GM18858 (cell line): Measurements from ENCODE around the gene ARHGEF25.
"Not testable (repeated sequence)": the region's sequence is repeated elsewhere in the genome, so short reads cannot be mapped to it uniquely, and the experiment has no call there.

Experiments
- ATAC-seq: cut with Tn5 transposase; IDR thresholded peaks from one replicate; pipeline ENCODE4 v1.9.1; 2021; ENCODE audit not compliant: unreplicated experiment

Gene ARHGEF25

GRCh38 chr12:57632958-57633840 is 22.0 kb downstream of the ARHGEF25 start, which contains the start of gene B4GALNT1:
TSS of gene B4GALNT1 (minus strand) at chr12:57633201. CDS start at chr12:57632132, 1,069 bp downstream.
- ATAC-seq: peak; percentile 70

- not testable (repeated sequence) for ATAC-seq
Measured at GRCh38 chr12:57636731-57637130, 25.5 kb downstream of the ARHGEF25 start.

DNA sequence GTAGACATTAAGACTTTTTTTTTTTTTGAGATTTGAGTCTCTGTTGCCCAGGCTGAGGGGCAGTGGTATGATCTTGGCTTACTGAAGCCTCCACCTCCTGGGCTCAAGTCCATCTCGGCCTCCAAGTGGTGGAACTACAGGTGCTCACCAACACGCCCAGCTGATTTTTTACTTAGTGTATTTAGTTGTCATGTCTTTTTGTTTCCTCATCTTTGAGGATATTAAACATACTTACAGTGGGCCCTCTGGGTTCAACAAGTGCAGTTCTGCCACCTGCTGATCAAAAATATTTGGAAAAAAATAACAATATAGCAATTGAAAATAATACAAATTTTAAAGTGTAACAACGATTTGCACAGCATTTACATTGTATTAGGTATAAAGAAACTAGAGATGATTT is 26.1 kb downstream of the ARHGEF25 start:
- ATAC-seq: no peak

- ATAC-seq: no peak
Measured at GRCh38 chr12:57638096-57638495, 26.9 kb downstream of the ARHGEF25 start.

DNA sequence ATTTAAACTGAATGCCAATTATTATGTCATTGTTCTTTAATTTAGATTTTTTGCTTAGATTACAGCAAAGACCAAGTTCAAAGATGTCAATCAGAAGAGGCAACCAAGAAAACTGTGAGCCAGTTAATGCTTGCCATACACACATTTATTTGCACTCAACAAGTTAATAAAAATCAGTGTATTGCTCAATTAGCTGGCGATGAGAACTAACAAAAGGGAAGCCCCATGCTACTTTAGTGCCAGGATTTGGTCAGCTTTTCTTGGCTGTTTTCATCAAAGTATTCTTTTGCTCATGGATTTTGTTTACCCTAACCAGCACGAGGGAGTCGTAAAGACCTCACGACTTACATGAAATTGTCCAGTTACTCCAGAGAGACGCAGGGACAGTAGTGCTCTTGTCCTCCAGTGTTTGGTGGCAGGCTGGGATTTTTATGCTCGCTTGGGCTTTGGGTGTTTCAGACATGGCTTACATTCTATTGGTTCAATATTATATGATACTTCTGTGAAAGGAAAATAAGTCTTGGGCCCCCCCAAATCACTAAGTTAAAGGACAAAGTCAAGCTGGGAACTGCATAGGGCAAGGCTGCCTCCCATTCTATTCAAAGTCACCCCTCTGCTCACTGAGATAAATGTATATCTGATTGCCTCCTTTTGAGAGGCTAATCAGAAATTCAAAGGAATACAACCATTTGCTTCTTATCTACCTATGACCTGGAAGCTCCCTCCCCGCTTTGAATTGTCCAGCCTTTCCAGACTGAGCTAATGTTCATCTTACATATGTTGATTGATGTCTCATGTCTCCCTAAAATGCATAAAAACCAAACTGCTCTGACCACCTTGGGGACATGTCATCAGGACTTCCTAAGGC is 29.2 kb downstream of the ARHGEF25 start:
- no peak for ATAC-seq

DNA sequence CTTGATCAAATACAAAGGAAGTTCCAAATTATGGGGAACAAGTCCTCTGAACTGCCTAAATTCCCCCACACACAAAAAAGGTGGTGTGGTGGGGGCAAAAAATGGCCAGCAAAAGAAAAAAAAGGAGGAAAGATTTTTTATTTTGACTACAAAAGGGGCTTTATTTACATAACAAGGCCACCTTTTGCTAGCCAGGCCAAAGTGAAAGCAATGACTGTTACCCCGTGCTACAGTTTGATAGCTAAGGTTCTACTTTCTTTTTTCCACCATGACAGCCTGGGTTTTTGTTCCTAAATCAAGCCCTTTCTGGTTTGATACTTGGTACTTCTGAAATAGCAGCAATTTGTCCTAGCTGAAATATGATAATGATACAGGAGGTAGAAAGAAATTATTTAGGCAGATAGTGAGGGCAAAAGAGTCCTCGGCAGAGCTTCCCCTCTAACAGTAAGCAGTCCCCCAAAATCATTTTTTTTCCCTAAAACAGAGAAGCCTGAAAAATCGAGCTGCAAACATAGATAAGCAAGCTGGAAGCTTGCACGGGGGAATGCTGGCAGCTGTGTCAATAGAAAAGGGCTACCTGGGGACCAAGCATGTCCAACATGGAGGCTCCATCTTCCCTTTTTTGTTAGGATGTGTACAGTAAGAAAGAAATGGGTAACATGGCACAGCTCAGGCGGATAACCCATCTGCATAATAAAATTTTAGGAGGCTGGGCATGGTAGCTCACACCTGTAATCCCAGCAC is 30.6 kb downstream of the ARHGEF25 start:
- ATAC-seq: no peak

DNA sequence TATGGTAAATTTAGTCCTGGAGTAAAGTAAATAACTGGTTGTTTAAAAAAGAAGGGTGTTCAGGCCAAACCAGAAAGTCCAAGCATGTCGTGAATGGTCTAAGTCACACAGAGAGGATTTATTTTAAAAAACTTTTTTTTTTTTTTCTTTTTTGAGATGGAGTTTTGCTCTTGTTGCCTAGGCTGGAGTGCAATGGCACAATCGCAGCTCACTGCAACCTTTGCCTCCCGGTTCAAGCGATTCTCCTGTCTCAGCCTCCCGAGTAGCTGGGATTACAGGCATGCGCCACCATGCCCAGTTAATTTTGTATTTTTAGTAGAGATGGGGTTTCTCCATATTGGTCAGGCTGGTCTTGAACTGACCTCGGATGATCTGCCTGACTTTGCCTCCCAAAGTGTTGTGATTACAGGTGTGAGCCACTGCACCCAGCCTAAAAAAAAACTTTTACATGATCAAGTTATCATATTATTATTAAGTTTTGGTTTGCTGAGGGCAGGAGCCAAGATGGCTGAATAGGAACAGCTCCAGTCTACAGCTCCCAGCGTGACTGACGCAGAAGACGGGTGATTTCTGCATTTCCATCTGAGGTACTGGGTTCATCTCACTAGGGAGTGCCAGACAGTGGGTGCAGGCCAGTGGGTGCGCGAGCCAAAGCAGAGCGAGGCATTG is 34.9 kb downstream of the ARHGEF25 start:
- not testable (repeated sequence) for ATAC-seq

DNA sequence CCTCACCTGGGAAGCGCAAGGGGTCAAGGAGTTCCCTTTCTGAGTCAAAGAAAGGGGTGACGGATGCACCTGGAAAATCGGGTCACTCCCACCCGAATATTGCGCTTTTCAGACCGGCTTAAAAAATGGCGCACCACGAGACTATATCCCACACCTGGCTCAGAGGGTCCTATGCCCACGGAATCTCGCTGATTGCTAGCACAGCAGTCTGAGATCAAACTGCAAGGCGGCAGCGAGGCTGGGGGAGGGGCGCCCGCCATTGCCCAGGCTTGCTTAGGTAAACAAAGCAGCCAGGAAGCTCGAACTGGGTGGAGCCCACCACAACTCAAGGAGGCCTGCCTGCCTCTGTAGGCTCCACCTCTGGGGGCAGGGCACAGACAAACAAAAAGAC is 35.4 kb downstream of the ARHGEF25 start:
- ATAC-seq: not testable (repeated sequence)

- ATAC-seq: no peak
Measured at GRCh38 chr12:57654042-57654441, 42.8 kb downstream of the ARHGEF25 start.

DNA sequence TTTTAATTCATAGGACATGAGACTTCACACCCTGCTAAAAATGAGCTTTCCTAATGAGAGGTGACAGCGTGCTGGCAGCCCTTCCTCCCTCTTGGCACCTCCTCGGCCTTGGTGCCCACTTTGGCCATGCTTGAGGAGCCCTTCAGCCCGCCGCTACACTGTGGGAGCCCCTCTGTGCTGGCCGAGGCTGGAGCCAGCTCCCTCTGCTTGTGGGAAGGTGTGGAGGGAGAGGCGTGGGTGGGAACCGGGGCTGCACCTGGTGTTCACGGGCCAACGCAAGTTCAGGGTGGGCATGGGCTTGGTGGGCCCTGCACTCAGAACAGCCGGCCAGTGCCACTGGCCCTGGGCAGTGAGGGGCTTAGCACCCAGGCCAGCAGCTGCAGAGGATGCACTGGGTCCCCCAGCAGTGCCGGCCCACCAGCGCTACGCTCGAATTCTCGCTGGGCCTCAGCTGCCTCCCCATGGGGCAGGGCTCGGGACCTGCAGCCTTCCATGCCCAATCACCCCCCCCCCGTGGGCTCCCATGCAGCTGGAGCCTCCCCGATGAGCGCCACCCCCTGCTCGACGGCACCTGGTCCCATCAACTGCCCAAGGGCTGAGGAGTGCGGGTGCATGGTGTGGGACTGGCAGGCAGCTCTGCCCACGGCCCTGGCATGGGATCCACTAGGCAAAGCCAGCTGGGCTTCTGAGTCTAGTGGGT is 44.5 kb downstream of the ARHGEF25 start:
- ATAC-seq: no peak

DNA sequence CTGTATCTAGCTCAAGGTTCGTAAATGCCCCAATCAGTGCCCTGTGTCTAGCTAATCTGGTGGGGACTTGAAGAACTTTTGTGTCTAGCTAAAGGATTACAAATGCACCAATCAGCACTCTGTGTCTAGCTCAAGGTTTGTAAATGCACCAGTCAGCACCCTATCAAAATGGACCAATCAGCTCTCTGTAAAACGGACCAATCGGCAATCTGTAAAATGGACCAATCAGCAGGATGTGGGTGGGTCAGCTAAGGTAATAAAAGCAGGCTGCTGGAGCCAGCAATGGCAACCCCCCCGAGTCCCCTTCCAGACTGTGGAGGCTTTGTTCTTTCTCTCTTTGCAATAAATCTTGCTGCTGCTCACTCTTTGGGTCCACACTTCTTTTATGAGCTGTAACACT is 45.2 kb downstream of the ARHGEF25 start:
- ATAC-seq: not testable (repeated sequence)

- no peak for ATAC-seq
Measured at GRCh38 chr12:57657744-57658143, 46.5 kb downstream of the ARHGEF25 start.

- no peak for ATAC-seq
Measured at GRCh38 chr12:57658890-57659289, 47.7 kb downstream of the ARHGEF25 start.

DNA sequence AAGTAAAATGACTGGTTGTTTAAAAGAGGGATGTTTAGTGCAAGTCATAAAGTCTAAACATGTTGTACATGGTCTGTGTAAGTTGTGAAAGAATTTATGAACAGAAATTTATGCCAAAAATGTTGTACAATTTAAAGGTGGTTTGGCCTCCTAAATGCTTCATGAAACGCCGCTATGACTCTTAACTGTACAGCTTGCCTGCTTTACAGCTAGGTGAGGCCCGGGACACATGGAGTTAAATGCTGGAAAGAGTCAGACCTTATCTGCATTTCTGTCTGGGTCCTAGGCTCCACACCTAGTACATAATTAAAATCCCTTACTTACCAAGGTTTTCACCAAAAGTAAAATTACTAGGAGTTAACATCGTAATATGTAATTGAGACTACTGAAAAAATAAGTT is 50.1 kb downstream of the ARHGEF25 start:
- ATAC-seq: no peak

- not testable (repeated sequence) for ATAC-seq
Measured at GRCh38 chr12:57665066-57665820, 54.0 kb downstream of the ARHGEF25 start.
